C4-2B (cell line): ENCODE data around the gene DNAH9.

Source experiments
- CTCF ChIP-seq: fragments of 450-650 bp; conservative IDR thresholded peaks from 2 replicates; pipeline ENCODE4 v1.5.1; 2017; ENCODE audit warnings: mild to moderate bottlenecking
- ZFX ChIP-seq: fragments of 450-650 bp; IDR thresholded peaks from 2 replicates; pipeline ENCODE4 v1.6.1; 2017

- TF ChIP-seq ZFX (no peak), CTCF (no peak)
These were observed 149.2 kb downstream of the DNAH9 start for GRCh38 chr17:11747441-11747840.
